ENCODE measurements around the gene TP53I13. TPM values are rescaled to one million over a fixed set of nuclear protein-coding genes. Genes with fewer than 3 reads are reported as not detected.
A peak's percentile ranks its signal among the peaks of the same experiment; 100 is the strongest.

Gene TP53I13
- polyA plus RNA-seq, 2 of the 4 experiments (the other 2 are of a cell fraction), result 27.5 to 57.8 TPM

- TF ChIP-seq, protein P1, sequence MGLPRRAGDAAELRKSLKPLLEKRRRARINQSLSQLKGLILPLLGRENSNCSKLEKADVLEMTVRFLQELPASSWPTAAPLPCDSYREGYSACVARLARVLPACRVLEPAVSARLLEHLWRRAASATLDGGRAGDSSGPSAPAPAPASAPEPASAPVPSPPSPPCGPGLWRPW (IDR thresholded peaks at IDR 0.05), result no peak
- TF ChIP-seq ELK1 (IDR thresholded peaks at IDR 0.05; ENCODE audit: low read depth, low read length), result no peak
- TF ChIP-seq HOXB13 (CRISPR knock-in tag; IDR thresholded peaks at IDR 0.05; ENCODE audit: low read depth), result 0 out of 2 replicates have a peak, but pooled peaks have one; percentile 15
- TF ChIP-seq MAZ (IDR thresholded peaks at IDR 0.05; ENCODE audit: borderline replicate concordance, low read depth, low read length), result no peak
- TF ChIP-seq PHF8 (IDR thresholded peaks at IDR 0.05; ENCODE audit: borderline replicate concordance, low read depth), result no peak
- TF ChIP-seq CBX2 (IDR thresholded peaks at IDR 0.05; ENCODE audit: borderline replicate concordance, low read depth), result no peak
- TF ChIP-seq HEYL (CRISPR knock-in tag; IDR thresholded peaks at IDR 0.05), result no peak
- TF ChIP-seq, protein P2, sequence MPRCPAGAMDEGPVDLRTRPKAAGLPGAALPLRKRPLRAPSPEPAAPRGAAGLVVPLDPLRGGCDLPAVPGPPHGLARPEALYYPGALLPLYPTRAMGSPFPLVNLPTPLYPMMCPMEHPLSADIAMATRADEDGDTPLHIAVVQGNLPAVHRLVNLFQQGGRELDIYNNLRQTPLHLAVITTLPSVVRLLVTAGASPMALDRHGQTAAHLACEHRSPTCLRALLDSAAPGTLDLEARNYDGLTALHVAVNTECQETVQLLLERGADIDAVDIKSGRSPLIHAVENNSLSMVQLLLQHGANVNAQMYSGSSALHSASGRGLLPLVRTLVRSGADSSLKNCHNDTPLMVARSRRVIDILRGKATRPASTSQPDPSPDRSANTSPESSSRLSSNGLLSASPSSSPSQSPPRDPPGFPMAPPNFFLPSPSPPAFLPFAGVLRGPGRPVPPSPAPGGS (IDR thresholded peaks at IDR 0.05), result peak; percentile 12; the same call in 1 of the 3 replicates
- TF ChIP-seq E2F6 (IDR thresholded peaks at IDR 0.05; ENCODE audit: borderline replicate concordance, low read depth), result peak; percentile 77
- TF ChIP-seq, protein P3, sequence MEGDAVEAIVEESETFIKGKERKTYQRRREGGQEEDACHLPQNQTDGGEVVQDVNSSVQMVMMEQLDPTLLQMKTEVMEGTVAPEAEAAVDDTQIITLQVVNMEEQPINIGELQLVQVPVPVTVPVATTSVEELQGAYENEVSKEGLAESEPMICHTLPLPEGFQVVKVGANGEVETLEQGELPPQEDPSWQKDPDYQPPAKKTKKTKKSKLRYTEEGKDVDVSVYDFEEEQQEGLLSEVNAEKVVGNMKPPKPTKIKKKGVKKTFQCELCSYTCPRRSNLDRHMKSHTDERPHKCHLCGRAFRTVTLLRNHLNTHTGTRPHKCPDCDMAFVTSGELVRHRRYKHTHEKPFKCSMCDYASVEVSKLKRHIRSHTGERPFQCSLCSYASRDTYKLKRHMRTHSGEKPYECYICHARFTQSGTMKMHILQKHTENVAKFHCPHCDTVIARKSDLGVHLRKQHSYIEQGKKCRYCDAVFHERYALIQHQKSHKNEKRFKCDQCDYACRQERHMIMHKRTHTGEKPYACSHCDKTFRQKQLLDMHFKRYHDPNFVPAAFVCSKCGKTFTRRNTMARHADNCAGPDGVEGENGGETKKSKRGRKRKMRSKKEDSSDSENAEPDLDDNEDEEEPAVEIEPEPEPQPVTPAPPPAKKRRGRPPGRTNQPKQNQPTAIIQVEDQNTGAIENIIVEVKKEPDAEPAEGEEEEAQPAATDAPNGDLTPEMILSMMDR (IDR thresholded peaks at IDR 0.05), result no peak
- TF ChIP-seq NR3C1 (IDR thresholded peaks at IDR 0.05), result no peak
Observed at GRCh38 chr17:29590411-29591145, 22.1 kb downstream of the TP53I13 start (continued).

- FAIRE-seq (peak; percentile 72), DNase-seq (ENCODE audit: low read depth in 1 of 2, low spot score in 1 of 2) (peak; percentile 91 to 92), ATAC-seq (peak; percentile 30 to 68)
- H3K27ac ChIP-seq, result peak overlapping the region; percentile 95 to 96
- peaks cover 57% of the 10 kb centered on the region for H3K4me1 ChIP-seq
- POLR2A ChIA-PET, result interaction anchor here (0.6 to 3.0 kb wide), 13 partner anchors 8 to 779 kb away, joined by 3 to 21 read pairs (median 4); partner anchors contain the start of genes ABHD15, CORO6, NUFIP2 and TAOK1
- H3K4me3 ChIP-seq, result peak overlapping the region; percentile 82
- H3K4me2 ChIP-seq, result peak overlapping the region; percentile 95
- 2% methylated on average over 30 of the region's 31 CpGs for WGBS (ENCODE audit: missing lambda C conversion rate)
- CTCF ChIA-PET, result interaction anchor here (0.6 to 11.5 kb wide), 39 partner anchors 9 to 638 kb away, joined by 3 to 474 read pairs (median 4); partner anchors contain the start of genes ABHD15, EFCAB5, MYO18A and TP53I13
- H3K9me3 ChIP-seq, result no peaks in the 10 kb centered on the region
- TF ChIP-seq JUN (IDR thresholded peaks at IDR 0.05) (peak; percentile 65 to 78; a peak in 4 of 5 replicates), HDAC2 (IDR thresholded peaks at IDR 0.05) (no peak), E2F6 (IDR thresholded peaks at IDR 0.05; ENCODE audit: borderline replicate concordance, low read depth) (peak; percentile 98), EHMT2 (IDR thresholded peaks at IDR 0.05; ENCODE audit: low read depth) (no peak), RARB (CRISPR knock-in tag; IDR thresholded peaks at IDR 0.05) (peak; percentile 48; the same call in 1 of the 2 replicates), SREBF2 (IDR thresholded peaks at IDR 0.05) (no peak), MAFK (IDR thresholded peaks at IDR 0.05; ENCODE audit: partially characterized antibody) (no peak), REST (IDR thresholded peaks at IDR 0.05) (no peak), RFX5 (IDR thresholded peaks at IDR 0.05) (no peak), EHF (CRISPR knock-in tag; IDR thresholded peaks at IDR 0.05) (peak; percentile 87)
- TF ChIP-seq, protein P4, sequence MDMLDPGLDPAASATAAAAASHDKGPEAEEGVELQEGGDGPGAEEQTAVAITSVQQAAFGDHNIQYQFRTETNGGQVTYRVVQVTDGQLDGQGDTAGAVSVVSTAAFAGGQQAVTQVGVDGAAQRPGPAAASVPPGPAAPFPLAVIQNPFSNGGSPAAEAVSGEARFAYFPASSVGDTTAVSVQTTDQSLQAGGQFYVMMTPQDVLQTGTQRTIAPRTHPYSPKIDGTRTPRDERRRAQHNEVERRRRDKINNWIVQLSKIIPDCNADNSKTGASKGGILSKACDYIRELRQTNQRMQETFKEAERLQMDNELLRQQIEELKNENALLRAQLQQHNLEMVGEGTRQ (IDR thresholded peaks at IDR 0.05), result no peak
- TF ChIP-seq, protein P5, sequence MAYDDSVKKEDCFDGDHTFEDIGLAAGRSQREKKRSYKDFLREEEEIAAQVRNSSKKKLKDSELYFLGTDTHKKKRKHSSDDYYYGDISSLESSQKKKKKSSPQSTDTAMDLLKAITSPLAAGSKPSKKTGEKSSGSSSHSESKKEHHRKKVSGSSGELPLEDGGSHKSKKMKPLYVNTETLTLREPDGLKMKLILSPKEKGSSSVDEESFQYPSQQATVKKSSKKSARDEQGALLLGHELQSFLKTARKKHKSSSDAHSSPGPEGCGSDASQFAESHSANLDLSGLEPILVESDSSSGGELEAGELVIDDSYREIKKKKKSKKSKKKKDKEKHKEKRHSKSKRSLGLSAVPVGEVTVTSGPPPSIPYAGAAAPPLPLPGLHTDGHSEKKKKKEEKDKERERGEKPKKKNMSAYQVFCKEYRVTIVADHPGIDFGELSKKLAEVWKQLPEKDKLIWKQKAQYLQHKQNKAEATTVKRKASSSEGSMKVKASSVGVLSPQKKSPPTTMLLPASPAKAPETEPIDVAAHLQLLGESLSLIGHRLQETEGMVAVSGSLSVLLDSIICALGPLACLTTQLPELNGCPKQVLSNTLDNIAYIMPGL (CRISPR knock-in tag; IDR thresholded peaks at IDR 0.05; ENCODE audit: borderline replicate concordance), result peak; percentile 15; the same call in 1 of the 2 replicates
Observed at GRCh38 chr17:29591146-29591736, 22.7 kb downstream of the TP53I13 start.

Data from A549 (cell line).